ENCODE measurements around the gene TRAF7.

The TRAF7 gene

GRCh38 chr16:2212362-2213324 is 57.1 kb downstream of the TRAF7 start:
- CTCF ChIA-PET: no interaction called here
- no peak for DNase-seq (ENCODE audit: extremely low spot score)
- POLR2A ChIA-PET: interaction anchor here (1.1 to 2.5 kb wide), 3 partner anchors 9 to 57 kb away, joined by 3 to 12 read pairs (median 4); partner anchors contain the start of genes ECI1 and TRAF7
- TF ChIP-seq, protein P1, sequence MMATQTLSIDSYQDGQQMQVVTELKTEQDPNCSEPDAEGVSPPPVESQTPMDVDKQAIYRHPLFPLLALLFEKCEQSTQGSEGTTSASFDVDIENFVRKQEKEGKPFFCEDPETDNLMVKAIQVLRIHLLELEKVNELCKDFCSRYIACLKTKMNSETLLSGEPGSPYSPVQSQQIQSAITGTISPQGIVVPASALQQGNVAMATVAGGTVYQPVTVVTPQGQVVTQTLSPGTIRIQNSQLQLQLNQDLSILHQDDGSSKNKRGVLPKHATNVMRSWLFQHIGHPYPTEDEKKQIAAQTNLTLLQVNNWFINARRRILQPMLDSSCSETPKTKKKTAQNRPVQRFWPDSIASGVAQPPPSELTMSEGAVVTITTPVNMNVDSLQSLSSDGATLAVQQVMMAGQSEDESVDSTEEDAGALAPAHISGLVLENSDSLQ (IDR thresholded peaks at IDR 0.05): peak; percentile 87
- no peak for TF ChIP-seq TARDBP (IDR thresholded peaks at IDR 0.05)

DNA sequence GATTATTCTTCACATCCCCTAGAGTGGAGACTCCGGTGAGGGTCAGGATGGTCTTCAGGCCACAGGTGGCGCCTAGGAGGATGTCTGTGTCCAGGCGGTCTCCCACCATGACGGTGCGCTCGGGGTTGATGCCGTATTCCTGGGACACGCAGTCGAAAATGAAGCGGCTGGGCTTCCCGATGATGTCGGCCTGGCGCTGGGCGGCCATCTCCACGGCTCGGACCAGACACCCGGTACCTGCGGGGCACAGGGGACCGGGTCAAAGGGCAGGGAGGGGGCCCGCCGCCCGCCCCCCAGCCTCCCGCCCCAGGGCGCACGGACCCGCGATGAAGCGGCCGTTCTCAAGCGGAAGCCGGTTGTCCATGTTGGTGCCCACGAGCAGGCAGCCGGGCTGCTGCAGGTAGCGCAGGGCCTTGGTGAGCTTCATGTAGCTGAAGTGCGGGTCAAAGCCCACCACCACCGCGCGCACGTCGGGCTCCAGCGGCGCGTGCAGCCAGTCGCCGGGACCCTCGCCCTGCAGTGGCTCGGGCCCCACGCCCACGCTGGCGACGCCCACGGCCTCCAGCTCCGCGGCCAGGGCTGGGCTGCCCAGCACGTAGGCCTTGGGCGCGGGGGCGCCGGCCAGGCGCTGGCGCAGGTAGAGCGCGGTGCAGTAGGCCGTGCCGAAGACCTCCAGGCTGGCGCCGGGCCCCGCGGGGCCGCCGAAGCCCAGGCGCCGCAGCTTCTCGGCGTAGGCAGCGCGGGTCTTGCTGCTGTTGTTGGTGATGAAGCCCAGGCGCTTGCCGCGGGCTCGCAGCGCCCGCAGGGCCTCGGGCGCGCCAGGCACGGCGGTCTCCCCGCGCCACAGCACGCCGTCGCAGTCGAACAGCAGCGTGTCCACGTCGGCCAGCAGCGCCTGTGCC is 58.5 kb downstream of the TRAF7 start:
- DNase-seq (ENCODE audit: extremely low spot score): no peak
- CTCF ChIA-PET: interaction anchor here (0.6 kb wide), 2 partner anchors 59 to 74 kb away, joined by 3 read pairs; no protein-coding TSS in a partner anchor
- no peak for TF ChIP-seq SUZ12 (IDR thresholded peaks at IDR 0.05)
- POLR2A ChIA-PET: interaction anchor here (0.6 to 3.7 kb wide), 9 partner anchors 9 to 249 kb away, joined by 4 to 34 read pairs (median 12); partner anchors contain the start of genes E4F1, ECI1, MLST8 and RPS2

DNA sequence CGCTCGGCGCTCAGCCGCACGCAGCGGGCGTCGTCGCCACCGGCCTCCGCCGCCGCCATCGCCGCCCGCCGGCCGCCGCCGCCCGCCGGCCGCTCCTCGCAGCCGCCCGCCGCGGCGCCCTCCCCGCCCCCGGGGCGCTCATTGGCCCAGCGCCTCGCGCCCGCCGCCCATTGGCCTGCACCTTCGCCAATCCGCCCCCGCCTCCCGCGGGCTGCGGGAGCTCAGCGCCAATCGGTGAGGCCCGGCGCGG is 59.1 kb downstream of the TRAF7 start, which contains the start of gene PGP:
TSS of gene PGP (minus strand) at position 122 of the 250 bp plus-strand sequence. CDS start at position 59, 63 bp downstream.
- TF ChIP-seq HDGF (IDR thresholded peaks at IDR 0.05; ENCODE audit: borderline replicate concordance): no peak
- no peak for TF ChIP-seq ARNT (IDR thresholded peaks at IDR 0.05)
- TF ChIP-seq, protein P1 (IDR thresholded peaks at IDR 0.05): no peak
- POLR2A ChIA-PET: interaction anchor here (0.6 to 3.7 kb wide), 12 partner anchors 9 to 250 kb away, joined by 3 to 34 read pairs (median 8); partner anchors contain the start of genes E4F1, ECI1, MLST8 and RPS2
- DNase-seq (ENCODE audit: extremely low spot score): no peak
- CTCF ChIA-PET: interaction anchor here (0.6 kb wide), 2 partner anchors 59 to 74 kb away, joined by 3 read pairs; no protein-coding TSS in a partner anchor

- DNase-seq (ENCODE audit: extremely low spot score): no peak
- POLR2A ChIA-PET: interaction anchor here (0.9 to 3.7 kb wide), 6 partner anchors 9 to 35 kb away, joined by 3 to 34 read pairs (median 6); partner anchors contain the start of genes E4F1 and ECI1
- TF ChIP-seq L3MBTL2 (conservative IDR thresholded peaks at IDR 0.05) (no peak), LEF1 (IDR thresholded peaks at IDR 0.05; ENCODE audit: borderline replicate concordance) (no peak), ARNT (IDR thresholded peaks at IDR 0.05) (no peak), CTBP1 (IDR thresholded peaks at IDR 0.05; ENCODE audit: borderline replicate concordance) (no peak), HDGF (IDR thresholded peaks at IDR 0.05; ENCODE audit: borderline replicate concordance) (no peak), FOXM1 (IDR thresholded peaks at IDR 0.05; ENCODE audit: borderline replicate concordance) (no peak), TARDBP (IDR thresholded peaks at IDR 0.05) (no peak), SP1 (IDR thresholded peaks at IDR 0.05) (no peak), ELF4 (IDR thresholded peaks at IDR 0.05) (no peak), BHLHE40 (IDR thresholded peaks at IDR 0.05; ENCODE audit: borderline replicate concordance) (no peak), FOXA1 (IDR thresholded peaks at IDR 0.05) (no peak)
- CTCF ChIA-PET: no interaction called here
Observed at GRCh38 chr16:2216330-2216729, 60.7 kb downstream of the TRAF7 start.

- ChIA-PET POLR2A (interaction anchor here (0.6 to 5.4 kb wide), 5 partner anchors 8 to 47 kb away, joined by 4 to 34 read pairs (median 4); partner anchors contain the start of genes DNASE1L2, ECI1 and PGP), CTCF (no interaction called here)
- DNase-seq (ENCODE audit: extremely low spot score): peak; percentile 99
- TF ChIP-seq ZNF384 (IDR thresholded peaks at IDR 0.05): no peak
- TF ChIP-seq, protein P1 (IDR thresholded peaks at IDR 0.05): peak; percentile 99
Observed at GRCh38 chr16:2223221-2223941, 67.8 kb downstream of the TRAF7 start, which contains the start of gene E4F1. E4F1 (plus strand) TSS chr16:2223591; CDS start chr16:2223614, 23 bp downstream.

DNA sequence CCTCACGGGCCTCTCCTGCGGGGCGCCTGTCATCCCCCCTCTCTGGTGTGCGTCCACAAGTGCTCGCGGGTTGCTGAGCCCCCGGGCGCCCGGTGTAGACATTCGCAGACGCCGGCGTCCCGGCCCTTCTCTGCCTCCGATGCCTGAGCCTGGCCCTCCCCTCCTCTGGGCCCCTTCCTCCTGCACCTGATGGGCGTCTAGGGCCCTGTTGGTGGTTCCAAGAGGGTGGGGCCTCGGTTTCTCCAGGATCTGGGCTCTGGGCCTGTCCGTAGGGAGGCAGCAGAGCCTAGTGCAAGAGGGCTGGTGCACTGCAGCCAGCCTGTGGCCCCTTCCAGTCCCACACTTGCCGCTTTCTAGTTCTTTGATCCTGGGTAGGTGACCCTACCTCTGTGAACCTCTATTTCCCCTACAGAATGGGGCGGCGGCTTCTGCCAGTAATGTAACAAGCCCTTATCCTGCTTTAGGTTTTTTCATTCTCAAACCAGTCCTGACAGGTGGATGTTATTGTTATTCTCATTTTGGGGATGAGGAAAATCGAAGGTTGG is 68.4 kb downstream of the TRAF7 start:
- ChIA-PET CTCF (no interaction called here), POLR2A (interaction anchor here (0.6 to 5.4 kb wide), 7 partner anchors 9 to 260 kb away, joined by 3 to 34 read pairs (median 4); partner anchors contain the start of genes DNASE1L2, ECI1, PGP and RPS2)
- TF ChIP-seq ARNT (IDR thresholded peaks at IDR 0.05) (no peak), LEF1 (IDR thresholded peaks at IDR 0.05; ENCODE audit: borderline replicate concordance) (no peak), ZNF384 (IDR thresholded peaks at IDR 0.05) (no peak), FOXM1 (IDR thresholded peaks at IDR 0.05; ENCODE audit: borderline replicate concordance) (no peak), FOXA1 (IDR thresholded peaks at IDR 0.05) (no peak), FOXK2 (IDR thresholded peaks at IDR 0.05) (no peak), ELF4 (IDR thresholded peaks at IDR 0.05) (no peak), HDGF (IDR thresholded peaks at IDR 0.05; ENCODE audit: borderline replicate concordance) (no peak), NFRKB (IDR thresholded peaks at IDR 0.05) (no peak), SP1 (IDR thresholded peaks at IDR 0.05) (no peak), L3MBTL2 (conservative IDR thresholded peaks at IDR 0.05) (no peak), SUZ12 (IDR thresholded peaks at IDR 0.05) (no peak), CTBP1 (IDR thresholded peaks at IDR 0.05; ENCODE audit: borderline replicate concordance) (no peak), BHLHE40 (IDR thresholded peaks at IDR 0.05; ENCODE audit: borderline replicate concordance) (no peak), TARDBP (IDR thresholded peaks at IDR 0.05) (no peak)
- TF ChIP-seq, protein P1 (IDR thresholded peaks at IDR 0.05): no peak
- peak; percentile 45 for DNase-seq (ENCODE audit: extremely low spot score)

Data from HEK293T (cell line).